HG03175 (cell line): Measurements from ENCODE around the gene CFAP65.

Experiments used
- ATAC-seq: cut with Tn5 transposase; IDR thresholded peaks from one replicate; pipeline ENCODE4 v1.9.1; 2021; ENCODE audit warnings: mild to moderate bottlenecking, moderate library complexity; ENCODE audit not compliant: unreplicated experiment

CFAP65 gene

DNA sequence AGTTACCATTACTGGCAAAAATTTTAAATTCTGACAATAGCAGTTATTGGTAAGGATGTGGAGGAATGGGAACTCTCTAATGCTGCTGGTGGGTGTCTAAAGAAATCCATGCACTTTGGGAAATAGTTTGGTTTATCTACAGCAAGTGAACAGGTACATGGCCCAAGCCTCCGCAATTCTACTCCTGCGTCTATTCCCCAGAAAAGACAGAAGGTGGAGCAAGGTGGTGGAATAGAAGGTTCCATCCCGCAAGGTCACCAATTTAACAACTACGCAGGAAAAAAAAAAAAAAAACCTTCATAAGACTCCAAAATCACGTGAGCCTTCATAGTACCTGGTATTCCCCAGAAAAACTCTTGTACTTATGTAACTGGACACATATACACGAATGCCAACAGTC lies 6.5 kb downstream of the CFAP65 start:
- no peak for ATAC-seq

DNA sequence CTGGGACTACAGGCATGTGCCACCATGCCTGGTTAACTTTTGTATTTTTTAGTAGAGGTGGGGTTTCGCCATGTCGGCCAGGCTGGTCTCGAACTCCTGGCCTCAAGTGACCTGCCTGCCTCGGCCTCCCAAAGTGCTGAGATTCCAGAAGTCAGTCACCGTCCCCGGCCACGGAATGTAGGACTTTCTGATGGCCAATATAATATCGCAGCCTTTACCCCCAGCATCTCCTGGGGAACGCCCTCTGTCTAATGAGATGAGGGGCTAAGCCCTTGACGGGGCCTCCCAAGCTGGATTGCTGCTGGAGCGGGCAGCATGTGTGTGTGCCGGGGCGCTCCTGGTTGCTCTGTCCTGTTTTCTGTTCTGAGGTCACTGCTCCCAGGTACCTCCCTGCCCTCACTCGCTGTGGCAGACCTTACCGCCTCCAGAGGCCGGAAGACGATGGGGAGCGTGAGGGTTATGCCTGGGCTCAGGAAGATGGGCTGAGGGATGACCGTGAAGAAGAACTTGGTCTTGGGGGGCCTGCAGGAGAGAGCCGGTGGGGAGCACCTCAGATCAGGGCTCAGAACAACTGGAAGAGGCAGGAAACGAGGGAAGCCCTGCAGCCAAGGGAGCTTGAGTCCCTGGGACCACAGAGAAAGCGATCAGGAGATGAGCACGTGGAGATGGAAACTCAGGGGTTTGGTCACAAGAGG lies 9.1 kb downstream of the CFAP65 start:
- no peak for ATAC-seq

DNA sequence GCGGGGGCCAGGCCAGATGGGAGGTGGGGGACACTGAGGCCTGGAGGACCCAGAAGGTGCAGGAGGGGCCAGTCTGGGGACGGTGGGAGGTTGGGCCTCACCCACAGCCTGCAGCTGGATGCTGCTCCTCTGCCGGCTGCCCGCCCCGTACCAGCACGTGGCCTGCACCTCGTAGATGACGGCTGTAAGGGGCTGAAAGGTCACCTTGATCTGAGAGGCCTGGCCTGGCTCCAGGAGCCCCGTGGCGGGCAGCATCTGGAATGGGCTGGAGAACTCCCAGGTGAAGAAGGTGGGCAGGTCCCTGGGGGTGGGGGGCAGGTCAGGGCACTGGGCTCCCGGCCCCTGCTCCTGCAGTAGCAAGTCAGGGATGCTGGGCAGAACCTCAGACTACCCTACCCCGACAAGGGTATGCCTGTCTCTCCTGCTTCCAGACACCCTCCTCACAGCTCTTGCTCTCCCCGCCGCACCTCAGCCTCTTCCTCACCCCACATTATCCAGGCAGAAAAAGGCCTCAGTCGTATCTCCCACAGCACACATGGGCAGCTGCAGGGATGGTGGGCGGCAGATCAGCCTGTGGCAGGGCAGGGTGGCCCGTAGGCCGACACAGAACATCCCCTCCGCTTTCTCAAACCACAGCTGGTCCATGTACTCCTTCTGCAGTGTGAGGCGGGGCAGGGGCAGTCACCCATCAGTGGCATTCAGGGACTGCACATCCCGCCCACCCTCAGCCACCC lies 10.1 kb downstream of the CFAP65 start:
- no peak for ATAC-seq

DNA sequence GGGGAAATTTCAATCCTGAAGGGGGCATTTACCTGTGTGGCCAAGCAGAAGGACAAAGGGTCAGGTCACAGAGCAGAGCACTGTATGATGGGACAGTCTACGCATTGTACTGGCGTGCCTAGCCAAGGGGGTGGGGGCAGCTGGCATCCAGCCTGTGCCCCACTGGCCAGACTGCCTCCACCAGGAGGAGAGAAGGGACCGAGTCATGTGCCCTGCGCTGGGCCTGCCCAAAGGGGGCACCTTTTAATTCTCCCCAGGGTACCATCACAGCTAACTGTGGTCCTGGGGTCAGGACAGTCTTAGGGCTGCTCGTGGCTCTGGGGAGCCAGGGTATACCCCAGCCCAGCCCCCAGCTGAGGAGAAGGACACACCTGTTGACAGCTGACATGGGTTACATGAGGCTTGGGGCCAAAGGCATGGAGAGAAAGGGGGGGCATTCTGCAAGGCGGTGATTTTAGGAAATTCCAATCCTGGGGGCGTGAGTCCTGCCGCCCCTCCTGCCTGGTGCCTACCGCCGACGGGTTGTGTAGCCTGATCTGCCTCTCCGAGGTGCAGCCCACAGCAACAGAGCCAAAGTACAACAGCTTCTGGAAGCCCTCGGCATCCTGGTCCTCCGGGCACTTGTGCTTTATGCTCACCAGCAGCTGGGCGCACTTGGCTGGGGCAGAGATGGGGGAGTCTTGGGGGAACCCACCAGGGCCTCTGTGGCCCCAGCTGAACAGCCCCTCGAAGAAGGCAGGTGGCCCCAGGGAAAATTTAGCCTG lies 11.0 kb downstream of the CFAP65 start:
- ATAC-seq, result no peak

DNA sequence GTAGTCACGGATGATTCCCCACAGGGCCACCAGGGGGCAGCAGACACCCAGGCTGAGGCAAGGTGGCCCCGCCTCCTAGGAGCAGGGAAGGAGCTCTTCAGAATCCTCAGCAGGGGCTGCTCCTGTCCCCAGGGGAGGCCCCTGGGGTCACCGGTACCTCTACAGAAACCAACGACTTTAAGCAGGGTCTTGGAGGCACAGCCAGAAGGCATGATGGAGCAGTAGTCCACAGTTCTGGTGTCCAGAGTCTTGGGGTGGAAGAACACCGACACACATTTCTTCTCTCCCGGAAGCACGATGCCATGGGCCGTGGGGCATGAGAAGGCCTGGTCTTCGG lies 11.5 kb downstream of the CFAP65 start:
- ATAC-seq, result peak; percentile 82

DNA sequence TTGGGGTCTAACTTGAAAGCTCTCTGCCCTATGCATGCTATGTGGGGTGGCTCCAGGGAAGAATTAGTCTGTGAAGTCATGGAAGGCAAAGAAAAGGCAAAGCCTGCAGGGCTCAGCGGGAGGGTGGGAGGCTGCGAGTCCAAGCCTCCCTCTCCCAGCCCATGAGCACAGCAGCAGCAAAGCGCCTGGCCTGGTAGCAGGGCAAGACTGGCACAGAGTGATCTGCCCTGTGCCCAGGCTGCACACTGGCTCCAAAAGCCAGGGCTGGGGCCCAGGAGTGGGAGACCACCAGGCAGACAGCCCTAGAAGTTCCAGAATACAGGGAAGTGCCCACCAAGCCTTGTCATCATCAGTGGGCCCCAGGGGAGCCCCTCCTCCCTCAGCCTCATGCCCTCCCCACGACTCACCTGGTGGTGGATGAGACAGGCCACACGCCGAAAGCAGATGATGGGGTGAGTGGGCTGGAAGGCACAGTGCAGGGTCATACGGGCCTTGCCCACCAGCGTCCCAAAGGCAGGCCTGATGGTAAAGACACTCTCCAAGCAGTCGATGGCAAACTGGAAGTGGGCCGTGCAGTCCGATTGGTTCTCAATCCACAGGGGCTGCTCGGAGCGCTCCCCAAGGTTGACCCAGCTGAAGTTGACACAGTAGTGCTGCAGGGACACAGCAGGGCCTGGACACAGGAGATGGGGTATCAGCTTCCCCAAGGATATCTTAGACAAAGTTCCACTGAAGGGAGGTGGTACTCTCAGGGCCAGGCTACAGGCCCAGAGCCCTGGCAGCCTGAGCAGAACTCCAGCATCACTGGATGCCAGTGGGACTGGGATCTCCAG lies 12.1 kb downstream of the CFAP65 start:
- ATAC-seq, result no peak

DNA sequence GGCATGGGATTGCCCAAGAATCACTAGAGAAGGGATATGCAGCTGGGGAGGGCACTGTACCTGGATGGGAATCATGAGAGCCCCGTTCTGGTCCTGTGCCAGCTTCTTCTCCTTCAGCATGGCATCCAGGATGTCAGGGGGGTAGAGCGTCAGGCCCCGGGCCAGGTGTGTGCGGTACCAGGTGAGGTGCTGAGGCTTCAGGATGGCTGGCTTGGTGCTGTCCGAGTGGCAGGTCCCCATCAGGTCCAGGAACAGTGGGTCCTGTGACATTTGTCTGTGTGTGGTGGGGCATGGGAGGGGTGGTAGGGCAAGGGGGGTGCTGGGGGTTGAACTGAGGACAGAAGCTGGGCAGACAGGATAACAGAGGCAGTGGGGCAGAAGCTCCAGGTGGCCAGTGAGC lies 13.2 kb downstream of the CFAP65 start:
- no peak for ATAC-seq

DNA sequence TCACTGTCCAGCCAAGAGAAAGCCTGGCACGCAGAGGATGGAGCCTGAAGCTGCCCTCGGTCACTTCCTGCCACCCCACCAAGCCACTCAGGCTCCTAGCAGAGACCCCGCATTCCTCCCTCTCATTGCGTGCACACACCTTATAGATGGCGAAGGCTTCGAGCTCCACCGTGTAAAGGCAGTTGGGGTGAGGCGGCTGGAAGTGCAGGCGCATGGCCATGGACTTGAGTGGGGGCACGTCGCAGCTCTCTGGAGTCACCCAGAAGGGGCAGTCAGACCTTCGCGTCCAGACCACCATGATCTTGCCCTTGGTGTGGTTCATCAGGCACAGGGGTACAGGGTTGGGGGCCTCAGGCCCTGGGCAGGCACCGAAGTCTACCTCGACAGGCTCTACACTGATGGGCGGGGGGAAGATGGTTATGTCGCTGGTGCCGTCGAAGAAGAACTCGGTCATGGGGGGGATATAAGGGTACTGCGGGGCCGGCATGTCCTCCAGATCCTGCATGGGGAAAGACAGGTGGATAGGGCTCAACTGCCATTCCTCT lies 13.7 kb downstream of the CFAP65 start:
- no peak for ATAC-seq

DNA sequence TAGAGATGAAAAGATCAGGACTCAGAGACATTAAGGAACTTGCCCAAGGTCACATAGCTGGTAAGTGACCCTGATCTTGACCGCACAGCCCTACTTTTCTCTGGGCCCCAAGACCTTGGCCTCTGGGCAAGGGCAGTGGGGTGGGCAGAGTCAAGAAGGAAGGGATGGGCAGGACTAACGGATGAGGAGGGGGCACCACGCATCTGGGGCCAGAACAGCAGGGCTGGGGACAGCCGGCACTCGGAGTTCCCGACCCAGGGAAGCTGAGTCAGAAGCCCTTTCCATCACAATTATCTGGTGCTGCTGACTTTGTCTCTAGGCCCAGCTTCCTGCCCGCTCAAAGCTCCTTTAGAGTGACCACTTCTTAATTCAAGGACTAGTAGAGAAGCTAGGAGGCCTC lies 14.4 kb downstream of the CFAP65 start:
- no peak for ATAC-seq

DNA sequence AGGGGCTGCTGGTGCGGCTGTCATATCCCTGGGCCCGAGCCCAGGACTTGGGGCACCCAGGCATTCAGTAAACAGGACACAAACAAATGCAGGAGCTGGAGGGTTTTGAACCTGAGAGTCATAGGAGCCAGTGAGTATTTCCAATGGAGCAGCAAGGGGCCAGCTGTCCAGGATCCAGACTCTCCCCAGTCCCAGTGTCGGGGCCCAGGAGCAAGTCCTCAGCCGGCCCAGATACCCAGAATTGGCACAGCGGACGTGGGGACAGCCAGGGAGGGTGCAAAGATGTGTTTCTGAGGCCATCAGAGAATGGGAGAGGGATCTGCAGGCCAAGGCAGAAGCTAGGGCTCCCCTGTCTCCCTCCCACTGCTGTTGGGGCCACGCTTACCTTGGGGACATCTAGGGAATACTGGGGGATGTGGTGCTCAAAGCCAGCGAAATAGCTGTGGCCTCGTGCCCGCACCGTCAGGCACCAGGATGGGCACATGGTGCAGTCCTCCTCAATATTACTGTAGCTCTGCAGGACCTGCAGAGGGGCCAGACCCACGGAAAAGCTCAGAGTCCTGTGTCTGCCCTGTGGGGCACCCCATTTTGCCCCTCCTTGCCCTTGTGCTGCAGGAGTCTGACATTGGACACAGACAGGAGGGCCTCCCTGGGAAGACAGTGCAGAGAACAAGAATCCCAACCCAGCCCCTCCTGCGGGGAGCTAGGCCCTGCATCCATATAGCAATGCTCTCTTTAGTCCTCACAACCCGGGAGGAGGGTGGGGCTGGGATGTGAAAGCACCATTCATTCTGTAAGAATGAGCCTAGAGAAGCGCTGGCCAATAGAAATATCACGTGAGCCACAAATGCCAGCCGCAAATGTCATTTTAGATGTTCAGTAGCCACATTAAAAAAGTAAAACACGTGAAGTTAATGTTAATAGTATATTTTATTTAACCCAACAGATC lies 15.4 kb downstream of the CFAP65 start:
- no peak for ATAC-seq

DNA sequence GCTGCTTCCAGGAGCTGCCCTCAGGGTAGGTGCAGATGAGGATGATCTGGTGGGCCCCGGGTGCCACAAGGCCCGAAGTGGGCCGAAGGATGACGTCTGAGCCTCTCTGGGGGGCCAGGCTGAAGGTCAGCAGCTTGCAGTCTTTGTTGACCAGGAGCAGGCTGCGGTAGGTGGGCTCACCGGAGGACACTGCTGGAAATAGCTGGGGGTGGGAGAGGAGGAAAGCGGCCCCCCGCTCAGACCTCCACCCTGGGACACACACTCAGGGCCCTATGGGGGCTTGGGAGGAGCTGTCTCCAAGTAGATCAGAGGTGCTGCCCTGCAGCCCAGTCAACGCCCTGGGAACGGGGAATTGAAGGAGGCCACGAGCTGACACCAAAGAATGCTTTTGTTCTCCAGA lies 17.3 kb downstream of the CFAP65 start:
- ATAC-seq, result no peak

DNA sequence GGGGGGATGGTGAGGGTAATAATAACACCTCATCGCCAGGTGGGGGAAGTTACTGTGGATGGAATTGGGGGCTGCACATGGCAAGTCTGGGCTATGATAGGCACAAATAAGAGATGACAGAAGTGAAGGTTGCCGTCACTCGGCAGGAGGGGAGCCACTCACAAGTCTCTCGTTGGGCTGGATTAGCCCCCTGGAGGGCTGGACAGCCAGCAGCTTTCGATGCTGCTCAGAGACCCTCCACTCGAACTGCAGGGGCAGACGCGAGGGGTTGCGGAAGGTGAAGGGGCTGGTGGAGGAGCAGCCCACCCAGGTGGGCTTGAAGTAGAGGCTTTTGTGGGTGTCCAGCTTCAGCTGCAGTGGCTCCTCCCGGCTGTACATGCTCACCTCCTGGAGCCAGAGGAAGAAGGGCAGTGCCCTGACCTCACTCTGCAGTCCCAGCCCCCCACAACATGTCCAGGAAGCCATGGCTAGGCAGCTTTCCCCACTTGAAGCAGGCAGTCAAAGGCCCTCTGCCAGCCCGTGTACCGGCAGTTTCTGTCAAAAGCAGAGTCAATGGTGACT lies 18.2 kb downstream of the CFAP65 start:
- no peak for ATAC-seq

DNA sequence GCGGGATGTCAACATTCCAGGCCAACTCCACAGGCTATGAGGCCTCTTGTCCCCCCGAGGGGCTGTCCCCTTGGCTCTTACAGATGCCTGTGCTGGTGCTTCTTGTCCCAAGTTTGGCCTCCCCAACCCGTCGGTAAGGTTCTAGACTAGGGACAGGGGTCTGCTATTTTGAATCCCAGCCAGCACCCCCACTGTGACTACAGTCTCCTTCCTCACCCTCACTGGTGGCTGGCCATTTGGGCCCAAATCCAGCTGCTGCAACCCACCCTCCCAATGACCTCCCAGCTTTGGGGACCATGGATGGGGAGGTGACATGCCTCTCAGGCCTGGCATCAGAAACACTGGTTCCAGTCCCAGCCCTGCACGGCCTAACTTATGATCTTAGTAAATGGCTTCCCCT lies 18.7 kb downstream of the CFAP65 start:
- ATAC-seq, result no peak

DNA sequence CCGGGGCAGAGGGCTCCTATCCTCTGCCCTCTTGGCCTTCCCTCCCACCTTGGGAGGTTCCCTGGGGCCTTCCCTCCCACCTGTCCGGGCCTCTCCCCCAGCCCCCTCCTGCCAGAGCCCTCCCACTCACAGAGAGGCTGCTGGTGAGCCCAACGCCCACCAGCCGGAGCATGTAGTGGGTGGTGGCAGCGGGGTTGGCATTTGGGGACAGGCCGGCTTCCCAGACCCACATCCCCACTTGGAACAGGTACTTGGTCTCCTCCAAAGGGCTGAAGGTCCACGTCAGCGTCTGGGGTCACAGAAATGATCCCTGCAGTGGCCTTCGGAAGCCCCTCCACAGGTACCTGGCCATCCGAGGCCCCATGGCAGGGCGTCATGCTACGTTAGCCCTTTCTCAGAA lies 19.3 kb downstream of the CFAP65 start:
- ATAC-seq, result no peak

DNA sequence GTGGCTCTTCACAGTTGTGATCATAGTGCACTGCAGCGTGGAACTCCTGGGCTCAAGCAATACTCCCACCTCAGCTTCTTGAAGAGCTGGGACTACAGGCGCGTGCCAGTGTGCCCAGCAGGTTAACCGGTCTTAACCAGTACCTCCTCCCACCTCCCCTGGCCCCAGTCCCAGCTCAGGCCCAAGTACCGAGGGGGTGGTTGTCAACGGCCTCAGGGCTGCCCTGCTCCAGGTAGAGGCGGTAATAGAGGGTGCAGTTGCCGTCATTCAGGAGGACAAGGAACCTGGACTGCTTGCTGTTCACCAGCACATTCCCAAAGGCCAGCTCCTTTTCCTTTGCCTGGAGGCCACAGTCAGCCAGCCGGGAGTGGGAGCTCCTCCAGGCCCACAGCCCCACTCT lies 19.7 kb downstream of the CFAP65 start:
- ATAC-seq, result no peak

DNA sequence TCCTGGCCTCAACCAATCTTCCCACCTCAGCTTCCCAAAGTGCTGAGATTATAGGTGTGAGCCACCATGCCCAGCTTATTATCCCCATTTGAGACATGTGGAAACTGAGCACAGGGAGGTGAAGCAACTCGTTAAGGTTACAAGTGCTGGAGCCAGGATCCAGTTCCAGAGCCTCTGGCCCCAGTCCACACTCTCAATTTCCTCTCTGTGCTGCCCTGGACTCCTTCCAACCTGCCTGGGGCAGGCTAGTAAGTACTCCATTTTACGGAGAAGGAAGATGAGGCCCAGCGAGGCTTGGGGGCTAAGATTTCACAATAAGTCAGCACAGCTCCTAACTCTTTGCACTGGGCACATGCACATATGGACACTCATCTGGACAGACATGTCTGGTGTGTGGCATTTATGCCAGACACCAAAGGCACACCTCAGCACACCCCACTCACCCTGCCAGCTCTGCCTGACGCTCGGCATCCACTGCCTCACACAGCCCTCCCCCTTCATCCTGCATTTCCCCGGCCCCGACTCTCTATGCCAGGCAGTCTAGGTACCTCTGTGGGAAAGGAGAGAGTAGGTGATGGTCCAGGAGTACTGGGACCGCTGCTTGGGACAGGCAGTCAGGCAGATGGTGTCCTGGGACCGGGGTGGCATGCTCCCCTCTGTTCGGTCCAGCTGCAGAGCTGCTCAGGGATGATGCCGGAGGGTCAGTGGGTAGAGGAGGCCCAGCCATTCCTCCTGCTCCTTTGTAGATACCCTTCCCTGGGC lies 20.5 kb downstream of the CFAP65 start:
- no peak for ATAC-seq

DNA sequence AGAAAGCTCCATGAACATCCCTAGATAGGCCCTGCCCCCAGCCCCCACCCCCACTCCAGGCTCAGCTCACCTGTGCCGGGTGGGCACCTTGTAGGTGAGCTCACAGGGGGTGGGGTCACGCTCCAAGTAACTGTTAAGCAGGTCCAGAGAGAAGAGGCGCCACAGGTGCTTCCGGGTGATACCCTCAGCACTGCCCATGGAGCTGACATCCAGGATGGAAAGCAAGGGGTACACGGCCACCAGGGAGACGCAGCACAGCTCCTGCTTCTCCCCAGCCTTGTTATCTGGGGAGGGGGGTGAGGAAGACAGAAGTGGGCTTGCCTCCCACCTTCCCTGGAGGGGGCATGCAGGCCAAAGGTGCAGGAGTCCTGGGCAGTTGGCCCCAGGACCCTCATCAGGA lies 21.9 kb downstream of the CFAP65 start:
- no peak for ATAC-seq

DNA sequence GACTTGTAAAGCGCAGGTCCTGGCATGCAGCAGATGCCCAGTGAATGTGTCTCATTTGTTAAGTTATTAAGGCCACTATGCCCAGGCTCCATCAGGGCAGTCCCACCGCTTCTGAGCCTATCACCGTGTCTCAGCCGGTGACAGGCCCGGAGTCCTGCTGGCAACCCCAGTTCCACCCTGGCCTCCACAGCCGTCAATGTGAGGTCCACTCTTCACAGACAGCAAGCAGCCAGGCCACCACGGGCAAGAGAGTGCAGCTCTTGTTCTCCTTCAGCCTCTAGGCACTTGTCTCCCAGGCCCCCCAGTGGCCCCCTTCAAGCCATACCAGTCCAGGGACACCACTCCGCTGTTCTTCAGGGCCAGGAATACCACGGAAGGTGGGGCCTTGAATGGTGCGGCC lies 22.6 kb downstream of the CFAP65 start:
- no peak for ATAC-seq

DNA sequence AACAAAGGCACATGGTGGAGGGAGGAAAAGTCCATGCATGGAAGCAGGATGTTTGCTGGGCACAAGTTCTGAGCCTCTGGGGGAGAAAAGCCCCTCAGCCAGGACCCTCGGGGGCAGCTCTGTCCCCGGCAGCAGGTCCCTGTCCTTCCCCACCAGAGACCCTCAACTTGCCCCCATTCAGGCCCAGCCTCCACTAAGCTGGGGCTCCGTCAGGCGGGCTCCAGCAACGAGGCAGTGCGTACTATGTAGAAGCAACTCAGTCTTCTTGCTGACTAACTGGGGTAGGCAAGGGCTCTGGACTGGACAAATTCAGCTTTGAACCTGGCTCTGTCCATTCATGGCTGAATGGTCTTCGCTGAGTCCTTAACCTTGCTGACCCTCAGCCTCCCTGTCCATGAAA lies 23.0 kb downstream of the CFAP65 start:
- ATAC-seq, result no peak
